K562 (cell line): ENCODE results near the gene KRTAP9-7. TPM values are rescaled to one million over a fixed set of nuclear protein-coding genes. Genes with fewer than 3 reads are reported as not detected.
"Not testable (repeated sequence)": the region's sequence is repeated elsewhere in the genome, so short reads cannot be mapped to it uniquely, and the experiment has no call there.

Source experiments
- ATAC-seq: fragments of 200-7000 bp; cut with Tn5 transposase; 3 replicates; pipeline ENCODE4 v1.9.1; 2020; ENCODE audit warnings: moderate library complexity
- Bru-seq: library from RNA; stranded (reverse); fragments of 400-500 nt; gene quantifications from one replicate; lab custom pipeline; 2021; lab: Mats Ljungman, UMichigan
- BruChase-seq, 2 experiments: library from RNA; stranded (reverse); fragments of 400-500 nt; gene quantifications; one replicate each; lab custom pipeline; 2021; lab: Mats Ljungman, UMichigan
- BruUV-seq: library from RNA; stranded (reverse); fragments of 400-500 nt; replicated peaks from 2 replicates; lab custom pipeline; 2021; lab: Mats Ljungman, UMichigan
- CTCF ChIA-PET: fragments of 300-600 bp; formaldehyde crosslinking; extraction: SDS; loops from one replicate; lab custom pipeline; 2021; ENCODE audit warnings: low intra/inter-chr PET ratio; lab: Yijun Ruan, JAX
- POLR2A ChIA-PET: fragments of 300-600, 350-650 bp; sonication (Branson Sonifier 250); formaldehyde crosslinking; extraction: SDS; loops from one replicate; lab custom pipeline; 2021; ENCODE audit warnings: antibody characterized with exemption, inconsistent platforms; lab: Yijun Ruan, JAX
- DNase-seq, 4 experiments: peaks; one replicate each; pipeline versions ENCODE4 v3.0.0 to v3.0.0-alpha.2; 2011 to 2018; ENCODE audit warnings: low spot score in 3 of 4, mixed read lengths in 3 of 4; ENCODE audit errors: extremely low read depth in 1 of 4
- FAIRE-seq: peaks from 2 replicates; lab custom pipeline; 2011; peaks lifted over from hg19 to GRCh38; lab: Jason Lieb, UNC
- H2AFZ ChIP-seq: 2 replicates; pipeline ENCODE4 v1.6.0; 2011; ENCODE audit warnings: low read depth, low read length, control low read depth, inconsistent platforms
- H3K27ac ChIP-seq: fragments of 200-600 bp; 3 replicates; pipeline ENCODE4 v1.8.0; 2011; ENCODE audit warnings: low read depth, mild to moderate bottlenecking, control low read depth, inconsistent platforms, low read length, moderate library complexity, mixed read lengths; ENCODE audit errors: extremely low read depth
- H3K27me3 ChIP-seq, 2 experiments: fragments of 300-600 bp in 1 of 2; 2 replicates in 1 of 2; 3 replicates in 1 of 2; pipeline versions ENCODE4 v1.6.0 to v1.8.0; 2011; ENCODE audit warnings: inconsistent platforms in 2 of 2, low read length in 2 of 2, mild to moderate bottlenecking in 1 of 2, mixed read lengths in 1 of 2, moderate library complexity in 1 of 2; ENCODE audit not compliant: control insufficient read depth in 2 of 2, insufficient read depth in 2 of 2
- H3K36me3 ChIP-seq: fragments of 300-600 bp; 3 replicates; pipeline ENCODE4 v1.8.0; 2011; ENCODE audit warnings: mild to moderate bottlenecking, low read length, inconsistent platforms; ENCODE audit not compliant: control insufficient read depth, insufficient read depth
- H3K4me1 ChIP-seq, 2 experiments: fragments of 200-600 bp in 1 of 2; replicated peaks in 1 of 2; 2 replicates in 1 of 2; 3 replicates in 1 of 2; pipeline versions ENCODE4 v1.5.1 to v1.8.0; 2011; ENCODE audit warnings: inconsistent platforms in 2 of 2, low read length in 2 of 2, mild to moderate bottlenecking in 1 of 2, mixed read lengths in 1 of 2, moderate library complexity in 1 of 2; ENCODE audit not compliant: control insufficient read depth in 2 of 2, insufficient read depth in 2 of 2
- H3K4me2 ChIP-seq: 2 replicates; pipeline ENCODE4 v1.6.1; 2011; ENCODE audit warnings: low read length, control low read depth, inconsistent platforms, mixed read lengths; ENCODE audit not compliant: insufficient read depth
- H3K4me3 ChIP-seq: fragments of 200-600 bp; sonication (generic), shearing (Covaris generic); 2 replicates; pipeline ENCODE4 v1.5.1; 2016; ENCODE audit warnings: control low read depth, inconsistent platforms
- H3K79me2 ChIP-seq: fragments of 200-600 bp; 3 replicates; pipeline ENCODE4 v1.8.0; 2011; ENCODE audit warnings: low read length, inconsistent platforms; ENCODE audit not compliant: control insufficient read depth, insufficient read depth
- H3K9ac ChIP-seq, 2 experiments: 2 replicates each; pipeline versions ENCODE4 v1.6.0 to v1.6.1; 2011; ENCODE audit warnings: low read depth in 2 of 2, low read length in 2 of 2, control low read depth in 1 of 2, inconsistent platforms in 1 of 2, mild to moderate bottlenecking in 1 of 2, mixed read lengths in 1 of 2; ENCODE audit not compliant: insufficient read depth in 1 of 2
- H3K9me1 ChIP-seq: one replicate; pipeline ENCODE4 v1.6.0; 2011; ENCODE audit warnings: inconsistent platforms, mild to moderate bottlenecking, low read length, moderate library complexity; ENCODE audit not compliant: control insufficient read depth, insufficient read depth
- H3K9me3 ChIP-seq: replicated peaks from 2 replicates; pipeline ENCODE4 v1.5.1; 2011; ENCODE audit warnings: low read depth, low read length, inconsistent platforms; ENCODE audit not compliant: control insufficient read depth, insufficient read depth
- H4K20me1 ChIP-seq: replicated peaks from 2 replicates; pipeline ENCODE4 v1.6.1; 2011; ENCODE audit warnings: low read length, inconsistent platforms, mixed read lengths; ENCODE audit not compliant: control insufficient read depth, insufficient read depth
- WGBS: fragments of 100-300 bp; shearing (Covaris generic); methylation state at CpG from one replicate; pipeline ENCODE4 v1.1.6; 2016; ENCODE audit warnings: low coverage, mixed read lengths; ENCODE audit not compliant: insufficient coverage; ENCODE audit errors: missing lambda C conversion rate; 5-methylcytosine and 5-hydroxymethylcytosine counted together
- in situ Hi-C: fragments of 300-500 bp; cut with MboI; formaldehyde crosslinking; loops from 4 replicates; pipeline ENCODE4 v1.15.0; 2018; ENCODE audit warnings: inconsistent platforms, mixed read lengths
- intact Hi-C: fragments of 100-400 bp; cut with micrococcal nuclease; formaldehyde crosslinking; loops from 2 replicates; pipeline ENCODE4 v1.14.2; 2022
- long read RNA-seq, 3 experiments: library from polyadenylated mRNA in 2 of 3; library from RNA in 1 of 3; unstranded in 2 of 3; stranded (forward) in 1 of 3; transcript quantifications; one replicate each; pipeline ENCODE4 v2.0.0, GENCODE V29; 2019 to 2022
- polyA minus RNA-seq, 3 experiments: library from RNA; depleted of rRNA, polyadenylated mRNA; stranded (reverse); fragments of >200 nt; gene quantifications; 2 replicates each; pipeline ENCODE4 v1.2.3, GENCODE V29; 2011
- polyA plus RNA-seq, 8 experiments: library from polyadenylated mRNA; depleted of rRNA in 4 of 8; stranded (reverse) in 5 of 8; unstranded in 3 of 8; fragments of >200 nt; fragmentation: Nextera tagmentation in 2 of 8; fragmentation: Illumina TruSeq in 1 of 8; extraction: Ambion mirVana in 2 of 8; extraction: Trizol in 1 of 8; gene quantifications; 2 replicates each; pipeline versions ENCODE4 v1.2.1 to v1.2.3, GENCODE V29; 2011 to 2014; ENCODE audit warnings: inconsistent platforms in 1 of 8, missing spikeins in 1 of 8
- total RNA-seq, 7 experiments: library from RNA; depleted of rRNA in 6 of 7; stranded (reverse); fragments of >200 nt in 6 of 7; fragmentation: Illumina TruSeq in 2 of 7; extraction: Trizol in 2 of 7; gene quantifications; 2 replicates each; pipeline versions ENCODE4 v1.2.1 to v1.2.3, GENCODE V29; 2011 to 2021; ENCODE audit warnings: low replicate concordance in 1 of 7

KRTAP9-7 gene, protein sequence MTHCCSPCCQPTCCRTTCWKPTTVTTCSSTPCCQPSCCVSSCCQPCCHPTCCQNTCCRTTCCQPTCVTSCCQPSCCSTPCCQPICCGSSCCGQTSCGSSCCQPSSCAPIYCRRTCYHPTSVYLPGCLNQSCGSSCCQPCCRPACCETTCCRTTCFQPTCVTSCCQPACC
- not detected in 2 replicates for total RNA-seq (2011; cell fraction: chromatin; rRNA removed; ENCODE audit: low replicate concordance)
- total RNA-seq (2011; cell fraction: nucleolus; rRNA removed) = not detected in 2 replicates
- not detected in 2 replicates for total RNA-seq (2011; cell fraction: nucleoplasm; rRNA removed)
- total RNA-seq (2014; rRNA removed) = not detected in 2 replicates
- not detected in 2 replicates for total RNA-seq (2014; rRNA removed; fragmentation: Illumina TruSeq; extraction: Trizol)
- not detected in 2 replicates for total RNA-seq (2015; rRNA removed; fragmentation: Illumina TruSeq; extraction: Trizol)
- total RNA-seq (2021) = not detected in 2 replicates
- polyA plus RNA-seq (2011; rRNA removed) = not detected in 2 replicates
- polyA plus RNA-seq (2011; cell fraction: cytosol; rRNA removed) = not detected in 2 replicates
- polyA plus RNA-seq (2011; cell fraction: nucleus; rRNA removed) = not detected in 2 replicates
- not detected in 2 replicates for polyA plus RNA-seq (2012)
- not detected in 2 replicates for polyA plus RNA-seq (2014; fragmentation: Illumina TruSeq; extraction: Trizol)
- not detected for polyA plus RNA-seq (2014; fragmentation: Nextera tagmentation; extraction: Ambion mirVana)
- not detected in 2 replicates for polyA plus RNA-seq (2014; rRNA removed)
- polyA minus RNA-seq (2011; rRNA and poly(A)+ RNA removed) = not detected in 2 replicates
- not detected in 2 replicates for polyA minus RNA-seq (2011; cell fraction: cytosol; rRNA and poly(A)+ RNA removed)
- not detected in 2 replicates for polyA minus RNA-seq (2011; cell fraction: nucleus; rRNA and poly(A)+ RNA removed)
- not detected for Bru-seq, nascent RNA
- not detected for BruChase-seq, experiment 1, labeled RNA remaining after a 2-hour chase
- not detected for BruChase-seq, experiment 2, labeled RNA remaining after a 6-hour chase
- long read RNA-seq, experiment 1 = 0 reads
- long read RNA-seq, experiment 2 = 0 reads
- long read RNA-seq, experiment 3 = 0 reads

DNA sequence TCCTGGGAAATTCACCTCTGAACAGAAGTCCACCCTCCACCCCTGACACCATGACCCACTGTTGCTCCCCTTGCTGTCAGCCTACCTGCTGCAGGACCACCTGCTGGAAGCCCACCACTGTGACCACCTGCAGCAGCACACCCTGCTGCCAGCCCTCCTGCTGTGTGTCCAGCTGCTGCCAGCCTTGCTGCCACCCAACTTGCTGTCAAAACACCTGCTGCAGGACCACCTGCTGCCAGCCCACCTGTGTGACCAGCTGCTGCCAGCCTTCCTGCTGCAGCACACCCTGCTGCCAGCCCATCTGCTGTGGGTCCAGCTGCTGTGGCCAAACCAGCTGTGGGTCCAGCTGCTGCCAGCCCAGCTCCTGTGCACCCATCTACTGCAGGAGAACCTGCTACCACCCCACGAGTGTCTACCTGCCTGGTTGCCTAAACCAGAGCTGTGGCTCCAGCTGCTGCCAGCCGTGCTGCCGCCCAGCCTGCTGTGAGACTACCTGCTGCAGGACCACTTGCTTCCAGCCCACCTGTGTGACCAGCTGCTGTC, at the start of gene KRTAP9-7:
KRTAP9-7 (plus strand) TSS at position 51 of the 543 bp plus-strand sequence; CDS start at position 51, 0 bp downstream.
- H3K36me3 ChIP-seq, H3K4me3 ChIP-seq, in situ Hi-C loops, FAIRE-seq, H3K9me3 ChIP-seq, H3K9ac ChIP-seq, H3K4me1 ChIP-seq, H4K20me1 ChIP-seq, BruUV-seq, intact Hi-C loops, CTCF ChIA-PET, POLR2A ChIA-PET, ATAC-seq, H3K27ac ChIP-seq, H3K27me3 ChIP-seq, H3K9me1 ChIP-seq, H3K79me2 ChIP-seq, H3K4me2 ChIP-seq, H2AFZ ChIP-seq: not testable (repeated sequence)
- WGBS = 0% methylated on average over 3 of the region's 3 CpGs
- DNase-seq = peak in 1 of 4 experiments; percentile 1
